Embryonic facial prominence (tissue), 1 donor: Measurements from ENCODE around the gene KIF26A.
"Not testable (repeated sequence)": the region's sequence is repeated elsewhere in the genome, so short reads cannot be mapped to it uniquely, and the experiment has no call there.

Experiments used
- DNase-seq: peaks from one replicate; pipeline ENCODE4 v3.0.0-alpha.2; 2016; ENCODE audit errors: extremely low spot score

The KIF26A gene

GRCh38 chr14:104192146-104192882 lies 53.9 kb downstream of the KIF26A start:
- DNase-seq = no peak

- DNase-seq = no peak
Measured at GRCh38 chr14:104192883-104193245, 54.5 kb downstream of the KIF26A start.

GRCh38 chr14:104194016-104194415 lies 55.6 kb downstream of the KIF26A start:
- no peak for DNase-seq

DNA sequence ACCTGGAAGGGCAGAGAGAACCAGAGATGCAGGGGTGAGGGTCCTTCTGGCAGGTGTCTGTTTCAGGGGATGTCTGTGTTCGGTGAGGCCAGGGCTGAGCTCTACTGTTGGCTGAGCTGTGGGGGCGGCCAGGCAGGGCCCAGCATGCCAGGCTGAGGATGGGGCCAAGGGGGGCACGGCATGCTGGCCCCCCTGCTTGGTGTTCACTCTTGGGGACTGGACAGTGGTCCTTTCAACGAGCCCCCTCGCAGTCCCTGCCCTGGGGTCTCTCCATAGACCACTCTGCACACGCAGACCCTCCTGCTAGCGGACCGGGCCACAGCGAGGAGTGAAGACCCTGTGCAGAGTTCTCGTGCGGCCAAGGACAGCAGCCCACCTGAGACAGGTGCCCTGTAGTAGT lies 56.3 kb downstream of the KIF26A start:
- DNase-seq = no peak

DNA sequence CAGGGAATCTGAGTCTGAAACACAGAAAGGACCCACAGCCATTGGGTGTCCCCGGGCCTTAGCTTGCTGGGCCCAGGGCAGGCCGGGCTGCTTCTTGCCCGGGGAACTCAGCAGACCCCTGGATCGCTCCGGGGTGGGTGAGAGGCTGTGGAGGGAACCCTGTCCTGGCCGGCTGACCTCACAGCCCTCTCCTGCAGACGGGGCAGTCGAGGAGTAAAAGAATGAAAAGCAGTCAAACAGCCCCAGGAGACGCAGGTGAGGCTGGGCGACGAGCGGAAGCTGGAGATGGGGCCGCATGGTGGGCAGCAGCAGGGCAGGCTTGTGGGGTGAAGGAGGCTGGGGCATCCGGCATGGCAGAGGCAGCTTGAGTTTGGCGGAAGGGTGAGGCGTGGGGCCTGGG lies 57.0 kb downstream of the KIF26A start:
- no peak for DNase-seq

DNA sequence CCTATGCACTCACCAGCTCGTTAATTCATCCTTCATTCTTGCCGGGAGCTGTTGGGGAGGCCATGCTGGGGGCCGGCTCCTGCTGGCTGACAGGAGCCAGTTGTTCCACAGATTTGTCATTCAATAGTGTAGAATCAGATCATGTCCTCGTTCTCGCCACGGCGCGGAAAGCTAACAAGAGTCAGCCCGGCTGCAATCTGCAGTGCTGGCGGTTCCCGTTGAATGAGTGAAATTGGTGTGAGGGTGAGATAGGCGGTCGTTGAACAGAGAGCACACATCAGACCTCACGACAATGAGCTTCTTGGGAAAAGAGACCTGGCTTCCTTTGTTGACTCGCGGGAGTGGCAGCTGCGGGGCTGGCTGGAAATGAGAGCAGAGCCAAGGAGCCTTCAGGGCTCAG lies 57.5 kb downstream of the KIF26A start:
- no peak for DNase-seq

DNA sequence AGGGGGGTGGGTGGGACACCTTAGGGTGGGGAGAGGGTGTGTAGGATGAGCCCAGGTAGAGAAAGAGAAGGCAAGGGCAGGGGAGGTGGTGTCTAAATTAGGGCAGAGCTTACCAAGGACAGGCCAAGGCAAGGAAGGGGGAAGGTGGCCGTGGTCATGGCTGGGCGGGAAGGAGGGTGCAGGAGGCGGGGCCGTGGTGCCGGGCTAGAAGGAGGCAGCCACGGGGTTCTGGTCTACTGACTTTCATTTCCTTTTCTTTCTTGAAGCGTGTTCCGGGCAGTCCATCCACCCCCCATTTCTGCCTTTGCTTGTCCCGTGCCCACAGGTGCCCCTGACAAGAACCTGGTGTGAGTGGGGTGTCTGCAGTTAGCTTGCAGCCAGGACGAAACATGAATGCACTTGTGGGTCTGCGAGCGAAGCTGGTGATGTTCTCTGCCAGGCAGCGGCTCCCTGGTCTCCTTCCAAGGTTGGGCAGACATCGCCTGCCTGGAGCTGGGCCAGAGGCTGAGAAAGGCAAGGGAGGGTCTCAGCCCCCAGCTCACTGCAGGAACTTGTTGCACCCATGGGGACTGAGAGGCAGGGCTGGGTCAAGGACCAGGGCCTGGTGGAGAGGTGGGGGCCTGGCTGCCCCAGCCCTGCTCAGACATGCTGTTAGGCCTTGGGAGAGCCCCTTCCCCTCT lies 58.2 kb downstream of the KIF26A start:
- no peak for DNase-seq

GRCh38 chr14:104197449-104198247 lies 59.3 kb downstream of the KIF26A start:
- no peak for DNase-seq

GRCh38 chr14:104199266-104199895 lies 61.0 kb downstream of the KIF26A start:
- no peak for DNase-seq

- DNase-seq = no peak
Measured at GRCh38 chr14:104200106-104200505, 61.7 kb downstream of the KIF26A start.

- no peak for DNase-seq
Measured at GRCh38 chr14:104200591-104200990, 62.2 kb downstream of the KIF26A start.

- DNase-seq = no peak
Measured at GRCh38 chr14:104201063-104201462, 62.7 kb downstream of the KIF26A start.

DNA sequence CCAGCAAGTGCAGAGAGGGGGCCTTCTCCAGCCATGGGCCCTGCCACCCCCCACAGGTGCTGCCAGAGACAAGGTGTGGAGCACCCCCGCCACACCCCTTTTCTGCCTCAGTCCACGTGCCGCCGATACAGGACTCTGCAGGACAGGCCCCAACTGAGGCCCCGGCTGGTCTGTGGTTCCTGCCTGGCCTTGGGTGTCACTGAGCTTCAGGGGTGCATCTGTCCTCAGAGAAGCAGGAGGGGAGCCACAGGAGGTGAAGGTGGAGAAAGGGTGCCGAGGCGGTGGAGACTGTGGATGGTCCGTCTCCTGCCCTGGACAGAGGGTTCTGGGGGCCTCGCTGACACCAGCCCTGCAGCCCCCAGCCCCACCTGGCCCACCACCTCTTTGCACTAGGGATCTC lies 63.1 kb downstream of the KIF26A start:
- DNase-seq = no peak

DNA sequence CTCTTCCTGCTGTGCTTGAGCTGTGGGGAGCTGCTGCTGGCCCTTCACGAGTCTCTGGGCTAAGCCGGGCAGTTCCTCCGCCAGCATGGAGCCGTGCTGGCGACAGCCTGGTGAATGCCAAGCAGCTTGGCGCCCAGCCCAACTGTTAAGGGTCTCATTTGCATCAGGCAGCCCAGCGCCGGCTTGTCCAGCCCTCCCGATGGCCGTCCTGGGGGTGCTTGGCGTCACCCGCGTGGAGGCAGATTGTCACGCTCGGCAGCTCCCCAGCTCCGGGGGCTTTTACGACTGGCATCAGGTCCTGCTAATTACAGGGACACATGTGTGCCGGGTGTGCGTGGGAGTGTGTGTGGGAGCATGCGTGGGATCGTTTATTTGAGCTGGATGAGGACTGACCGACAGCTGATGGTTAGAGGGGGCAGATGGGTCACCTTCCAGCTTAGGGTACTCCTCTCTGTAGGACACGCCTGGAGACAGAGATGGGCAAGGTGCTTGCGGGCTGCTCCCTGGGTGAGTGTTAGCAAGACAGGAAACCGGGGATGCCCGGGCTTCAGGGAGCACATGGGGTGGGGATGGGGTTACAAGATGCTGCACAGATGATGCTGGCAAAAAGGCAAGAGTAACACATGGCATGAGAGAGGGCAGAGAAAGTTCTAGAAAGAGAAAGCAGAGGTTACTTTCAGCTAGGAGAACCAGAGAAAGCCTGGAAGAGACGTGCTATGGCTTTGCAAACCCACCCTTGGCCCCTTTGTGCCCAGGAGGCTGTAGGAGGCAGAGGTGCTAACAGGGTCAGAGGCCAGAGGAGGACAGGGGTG lies 64.1 kb downstream of the KIF26A start:
- DNase-seq = no peak

GRCh38 chr14:104203071-104203425 lies 64.7 kb downstream of the KIF26A start:
- no peak for DNase-seq

GRCh38 chr14:104204660-104205149 lies 66.3 kb downstream of the KIF26A start:
- DNase-seq = no peak

GRCh38 chr14:104205781-104206180 lies 67.4 kb downstream of the KIF26A start:
- no peak for DNase-seq

DNA sequence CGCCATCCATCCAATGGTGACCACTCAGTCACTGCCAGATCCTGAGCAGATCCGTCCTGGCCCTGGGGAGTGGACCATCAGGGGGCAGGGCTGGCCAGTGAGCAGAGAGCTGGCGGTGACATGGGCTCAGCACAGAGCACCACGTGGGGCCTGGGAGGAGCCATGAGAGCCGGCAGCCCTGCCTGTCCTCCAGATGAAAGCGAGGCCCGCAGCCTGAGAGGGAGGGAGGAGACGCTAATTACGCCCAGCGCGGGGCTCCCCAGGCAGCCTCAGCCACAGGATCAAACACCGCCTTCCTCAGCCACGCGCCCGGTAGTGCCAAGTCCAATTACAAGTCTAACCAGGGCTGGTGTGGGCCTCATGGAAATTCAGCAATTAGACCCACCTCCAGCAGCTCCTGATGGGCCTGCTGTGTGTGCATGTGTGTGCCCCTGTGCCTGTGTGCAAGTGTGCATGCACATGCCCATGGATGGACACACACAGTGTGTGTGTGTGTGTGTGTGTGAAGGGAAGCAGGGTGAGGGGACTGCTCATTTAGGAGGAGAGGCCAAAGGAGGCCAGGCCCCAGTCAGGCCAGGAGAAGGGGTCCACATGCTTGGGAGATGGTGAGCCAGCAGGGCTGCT lies 68.0 kb downstream of the KIF26A start:
- peak; percentile 38 for DNase-seq

DNA sequence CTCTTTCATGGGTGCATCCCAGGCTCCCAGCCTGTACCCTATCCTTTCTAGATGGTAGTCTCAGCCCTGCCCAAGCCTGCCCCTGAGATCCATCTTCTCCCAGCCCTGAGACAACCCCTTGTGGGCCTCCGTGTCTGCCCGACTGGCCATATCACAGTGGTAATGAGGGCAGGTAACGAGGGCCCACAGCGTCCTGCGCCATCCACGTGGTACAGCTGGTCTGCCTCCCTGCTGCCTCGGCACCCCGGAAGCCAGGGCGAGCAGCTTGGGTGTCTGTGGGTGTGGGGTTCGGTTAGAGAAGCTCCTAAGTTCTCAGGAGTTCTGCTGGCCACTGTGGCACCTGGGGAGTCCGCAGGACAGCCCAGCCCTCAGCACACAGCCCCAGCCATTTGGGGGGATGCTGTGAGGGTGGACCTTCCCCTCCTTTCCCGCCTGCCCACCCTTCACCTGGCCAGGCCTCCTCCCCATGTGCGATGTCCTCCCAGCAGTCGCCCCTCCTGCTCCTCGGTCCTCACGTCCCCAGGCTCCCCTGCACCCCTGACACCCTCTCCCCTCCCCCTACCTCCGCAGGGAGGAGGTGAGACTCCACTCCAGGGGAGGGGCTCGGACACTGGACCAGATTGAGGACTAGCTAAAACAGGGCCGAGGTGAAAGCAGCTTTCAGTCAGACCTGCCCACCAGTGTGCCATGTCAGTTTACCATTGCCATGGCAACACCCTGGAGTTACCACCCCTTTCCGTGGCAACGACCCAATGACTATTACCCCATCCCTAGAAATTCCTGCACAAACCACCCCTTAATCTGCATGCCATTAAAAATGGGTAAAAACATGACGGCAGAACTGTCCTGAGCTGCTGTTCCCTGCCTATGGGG lies 69.0 kb downstream of the KIF26A start:
- DNase-seq = no peak

DNA sequence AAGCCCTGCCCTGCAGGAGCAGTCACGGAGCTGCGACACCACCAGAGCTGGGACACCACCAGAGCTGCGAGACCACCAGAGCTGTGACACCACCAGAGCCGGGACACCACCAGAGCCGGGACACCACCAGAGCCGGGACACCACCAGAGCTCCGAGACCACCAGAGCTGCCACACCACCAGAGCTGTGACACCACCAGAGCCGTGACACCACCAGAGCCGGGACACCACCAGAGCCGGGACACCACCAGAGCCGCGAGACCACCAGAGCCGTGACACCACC lies 69.6 kb downstream of the KIF26A start:
- not testable (repeated sequence) for DNase-seq
